ENCODE data around the gene GFM1. TPM values are rescaled to one million over a fixed set of nuclear protein-coding genes. Genes with fewer than 3 reads are reported as not detected.
A peak's percentile ranks its signal among the peaks of the same experiment; 100 is the strongest.

GFM1 gene
- 10 to 100 TPM; 57.4 to 57.8 TPM for total RNA-seq

- CTCF ChIA-PET: interaction anchor here (0.6 to 3.8 kb wide), 18 partner anchors 10 to 1516 kb away, joined by 3 to 43 read pairs (median 4); partner anchors contain the start of genes LXN and MFSD1
- peak within 1 kb of the TSS; percentile 97 for H3K4me3 Mint-ChIP-seq
- H3K27ac Mint-ChIP-seq: peak within 1 kb of the TSS; percentile 87
- DNase-seq: peak; percentile 93
- peaks cover 20% of the 10 kb centered on the region for H3K36me3 Mint-ChIP-seq (ENCODE audit: low read depth)
- H3K9me3 Mint-ChIP-seq: no peaks in the 10 kb centered on the region
- no peaks in the 10 kb centered on the region for H3K27me3 Mint-ChIP-seq (ENCODE audit: low read depth)
- peaks cover 36% of the 10 kb centered on the region for H3K4me1 Mint-ChIP-seq (ENCODE audit: low read depth)
- intact Hi-C loops (cut with micrococcal nuclease): loop anchor here (1.0 to 10.0 kb wide), 10 partner anchors 28 to 1750 kb away; partner anchors contain the start of genes CCNL1, IFT80, IL12A and LXN
Observed at GRCh38 chr3:158644345-158644908, at the start of gene GFM1. Gene GFM1, plus strand, starts transcription at chr3:158644527. Its CDS starts 108 bp downstream, at chr3:158644635.

- DNase-seq: no peak
- H3K27me3 Mint-ChIP-seq (ENCODE audit: low read depth): peaks cover 2% of the 10 kb centered on the region
- no peak overlapping the region for H3K27ac Mint-ChIP-seq
- no peaks in the 10 kb centered on the region for H3K36me3 Mint-ChIP-seq (ENCODE audit: low read depth)
- CTCF ChIA-PET: no interaction called here
- intact Hi-C loops (cut with micrococcal nuclease): no loop called here
- H3K4me3 Mint-ChIP-seq: no peak overlapping the region
- H3K4me1 Mint-ChIP-seq (ENCODE audit: low read depth): no peaks in the 10 kb centered on the region
- no peaks in the 10 kb centered on the region for H3K9me3 Mint-ChIP-seq
Observed at GRCh38 chr3:158600787-158601186, 43.5 kb upstream of the GFM1 start.

GRCh38 chr3:158602227-158602626 is 42.1 kb upstream of the GFM1 start:
- no peak for DNase-seq
- CTCF ChIA-PET: no interaction called here
- no peaks in the 10 kb centered on the region for H3K9me3 Mint-ChIP-seq
- peaks cover 2% of the 10 kb centered on the region for H3K27me3 Mint-ChIP-seq (ENCODE audit: low read depth)
- H3K27ac Mint-ChIP-seq: no peak overlapping the region
- no peak overlapping the region for H3K4me3 Mint-ChIP-seq
- no peaks in the 10 kb centered on the region for H3K4me1 Mint-ChIP-seq (ENCODE audit: low read depth)
- intact Hi-C loops (cut with micrococcal nuclease): no loop called here
- H3K36me3 Mint-ChIP-seq (ENCODE audit: low read depth): no peaks in the 10 kb centered on the region

- Mint-ChIP-seq H3K4me1 (ENCODE audit: low read depth) (no peaks in the 10 kb centered on the region), H3K27me3 (ENCODE audit: low read depth) (peaks cover 13% of the 10 kb centered on the region), H3K9me3 (peaks cover 11% of the 10 kb centered on the region), H3K36me3 (ENCODE audit: low read depth) (peaks cover 8% of the 10 kb centered on the region), H3K27ac (no peak overlapping the region), H3K4me3 (no peak overlapping the region)
- CTCF ChIA-PET: interaction anchor here (0.6 kb wide), 1 partner anchor 55 kb away, joined by 5 read pairs; no protein-coding TSS in a partner anchor
- intact Hi-C loops (cut with micrococcal nuclease): no loop called here
- no peak for DNase-seq
Observed at GRCh38 chr3:158617982-158618875, 26.1 kb upstream of the GFM1 start.

GRCh38 chr3:158625881-158626280 is 18.4 kb upstream of the GFM1 start:
- intact Hi-C loops (cut with micrococcal nuclease): no loop called here
- H3K4me3 Mint-ChIP-seq: no peak overlapping the region
- H3K4me1 Mint-ChIP-seq (ENCODE audit: low read depth): no peaks in the 10 kb centered on the region
- CTCF ChIA-PET: no interaction called here
- no peak overlapping the region for H3K27ac Mint-ChIP-seq
- H3K27me3 Mint-ChIP-seq (ENCODE audit: low read depth): peaks cover 20% of the 10 kb centered on the region
- peaks cover 3% of the 10 kb centered on the region for H3K36me3 Mint-ChIP-seq (ENCODE audit: low read depth)
- no peak for DNase-seq
- H3K9me3 Mint-ChIP-seq: peaks cover 4% of the 10 kb centered on the region

- CTCF ChIA-PET: no interaction called here
- H3K36me3 Mint-ChIP-seq (ENCODE audit: low read depth): no peaks in the 10 kb centered on the region
- intact Hi-C loops (cut with micrococcal nuclease): no loop called here
- DNase-seq: no peak
- peaks cover 25% of the 10 kb centered on the region for H3K27me3 Mint-ChIP-seq (ENCODE audit: low read depth)
- H3K9me3 Mint-ChIP-seq: peaks cover 1% of the 10 kb centered on the region
- H3K4me3 Mint-ChIP-seq: no peak overlapping the region
- H3K27ac Mint-ChIP-seq: no peak overlapping the region
- H3K4me1 Mint-ChIP-seq (ENCODE audit: low read depth): no peaks in the 10 kb centered on the region
Observed at GRCh38 chr3:158631981-158632380, 12.3 kb upstream of the GFM1 start.

- DNase-seq: no peak
- CTCF ChIA-PET: no interaction called here
- intact Hi-C loops (cut with micrococcal nuclease): loop anchor here (5.0 to 10.0 kb wide), 3 partner anchors 1344 to 1754 kb away; partner anchors contain the start of genes CCNL1, IFT80, IL12A and SMC4
- peaks cover 1% of the 10 kb centered on the region for H3K9me3 Mint-ChIP-seq
- H3K27me3 Mint-ChIP-seq (ENCODE audit: low read depth): no peaks in the 10 kb centered on the region
- no peak overlapping the region for H3K27ac Mint-ChIP-seq
- H3K4me1 Mint-ChIP-seq (ENCODE audit: low read depth): peaks cover 17% of the 10 kb centered on the region
- peaks cover 3% of the 10 kb centered on the region for H3K36me3 Mint-ChIP-seq (ENCODE audit: low read depth)
- H3K4me3 Mint-ChIP-seq: no peak overlapping the region
Observed at GRCh38 chr3:158640646-158641045, 3.7 kb upstream of the GFM1 start.

GRCh38 chr3:158642005-158642404 is 2.3 kb upstream of the GFM1 start:
- peaks cover 7% of the 10 kb centered on the region for H3K36me3 Mint-ChIP-seq (ENCODE audit: low read depth)
- H3K4me3 Mint-ChIP-seq: no peak overlapping the region
- no peak overlapping the region for H3K27ac Mint-ChIP-seq
- no peaks in the 10 kb centered on the region for H3K9me3 Mint-ChIP-seq
- no peak for DNase-seq
- CTCF ChIA-PET: interaction anchor here (1.4 kb wide), 1 partner anchor 103 kb away, joined by 4 read pairs; no protein-coding TSS in a partner anchor
- H3K27me3 Mint-ChIP-seq (ENCODE audit: low read depth): no peaks in the 10 kb centered on the region
- intact Hi-C loops (cut with micrococcal nuclease): loop anchor here (5.0 to 10.0 kb wide), 3 partner anchors 1343 to 1753 kb away; partner anchors contain the start of genes CCNL1, IFT80, IL12A and SMC4
- peaks cover 28% of the 10 kb centered on the region for H3K4me1 Mint-ChIP-seq (ENCODE audit: low read depth)

- DNase-seq: no peak
- H3K4me1 Mint-ChIP-seq (ENCODE audit: low read depth): peaks cover 29% of the 10 kb centered on the region
- no peak overlapping the region for H3K4me3 Mint-ChIP-seq
- CTCF ChIA-PET: interaction anchor here (1.4 to 3.8 kb wide), 3 partner anchors 17 to 103 kb away, joined by 4 to 43 read pairs (median 13); partner anchors contain the start of gene LXN
- no peaks in the 10 kb centered on the region for H3K27me3 Mint-ChIP-seq (ENCODE audit: low read depth)
- intact Hi-C loops (cut with micrococcal nuclease): loop anchor here (5.0 to 10.0 kb wide), 3 partner anchors 1342 to 1752 kb away; partner anchors contain the start of genes CCNL1, IFT80, IL12A and SMC4
- no peaks in the 10 kb centered on the region for H3K9me3 Mint-ChIP-seq
- H3K27ac Mint-ChIP-seq: no peak overlapping the region
- H3K36me3 Mint-ChIP-seq (ENCODE audit: low read depth): peaks cover 9% of the 10 kb centered on the region
Observed at GRCh38 chr3:158642474-158643210, 1.7 kb upstream of the GFM1 start.

- DNase-seq: no peak
- no peaks in the 10 kb centered on the region for H3K27me3 Mint-ChIP-seq (ENCODE audit: low read depth)
- H3K4me3 Mint-ChIP-seq: no peak overlapping the region
- peaks cover 32% of the 10 kb centered on the region for H3K36me3 Mint-ChIP-seq (ENCODE audit: low read depth)
- intact Hi-C loops (cut with micrococcal nuclease): loop anchor here (10.0 kb wide), 2 partner anchors 1335 to 1745 kb away; partner anchors contain the start of genes IFT80, IL12A and SMC4
- peaks cover 27% of the 10 kb centered on the region for H3K4me1 Mint-ChIP-seq (ENCODE audit: low read depth)
- no peak overlapping the region for H3K27ac Mint-ChIP-seq
- no peaks in the 10 kb centered on the region for H3K9me3 Mint-ChIP-seq
- CTCF ChIA-PET: no interaction called here
Observed at GRCh38 chr3:158649791-158650190, 5.5 kb downstream of the GFM1 start.

GRCh38 chr3:158651192-158651591 is 6.9 kb downstream of the GFM1 start:
- DNase-seq: no peak
- no peaks in the 10 kb centered on the region for H3K27me3 Mint-ChIP-seq (ENCODE audit: low read depth)
- intact Hi-C loops (cut with micrococcal nuclease): no loop called here
- CTCF ChIA-PET: interaction anchor here (0.7 to 1.6 kb wide), 2 partner anchors 8 to 29 kb away, joined by 5 read pairs; no protein-coding TSS in a partner anchor
- H3K27ac Mint-ChIP-seq: no peak overlapping the region
- peaks cover 15% of the 10 kb centered on the region for H3K4me1 Mint-ChIP-seq (ENCODE audit: low read depth)
- no peak overlapping the region for H3K4me3 Mint-ChIP-seq
- no peaks in the 10 kb centered on the region for H3K9me3 Mint-ChIP-seq
- peaks cover 33% of the 10 kb centered on the region for H3K36me3 Mint-ChIP-seq (ENCODE audit: low read depth)

- Mint-ChIP-seq H3K4me3 (no peak overlapping the region), H3K27me3 (ENCODE audit: low read depth) (no peaks in the 10 kb centered on the region), H3K36me3 (ENCODE audit: low read depth) (peaks cover 36% of the 10 kb centered on the region), H3K9me3 (no peaks in the 10 kb centered on the region), H3K27ac (no peak overlapping the region), H3K4me1 (ENCODE audit: low read depth) (peaks cover 10% of the 10 kb centered on the region)
- no peak for DNase-seq
- CTCF ChIA-PET: interaction anchor here (1.0 kb wide), 1 partner anchor 9 kb away, joined by 3 read pairs; no protein-coding TSS in a partner anchor
- intact Hi-C loops (cut with micrococcal nuclease): no loop called here
Observed at GRCh38 chr3:158652463-158652862, 8.1 kb downstream of the GFM1 start.
